ENCODE measurements around the gene COL17A1. TPM values are rescaled to one million over a fixed set of nuclear protein-coding genes. Genes with fewer than 3 reads are reported as not detected.

COL17A1 gene
- total and polyA plus RNA-seq, 9 of the 15 experiments (the other 6 are each of a cell fraction or from before 2014, with no cell fraction given), result not detected

DNA sequence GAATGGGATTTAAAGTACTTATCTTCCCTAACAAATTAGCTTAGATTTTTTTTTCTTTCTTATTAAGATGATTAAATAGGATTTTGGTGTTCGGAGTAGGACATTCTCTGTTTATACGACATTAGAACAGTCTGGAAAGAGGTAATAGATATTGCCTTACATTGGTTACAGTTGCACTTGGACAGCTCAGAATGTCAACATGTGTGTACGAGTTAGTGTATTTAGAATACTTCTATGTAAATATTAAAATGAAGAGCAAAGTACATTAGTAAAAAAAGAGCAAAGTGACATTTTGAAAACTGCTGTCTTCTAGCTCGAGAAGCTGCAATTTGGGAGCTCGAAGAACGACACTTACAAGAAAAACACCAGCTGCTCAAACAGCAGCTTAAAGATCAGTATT is 67.2 kb downstream of the COL17A1 start:
- ChIA-PET POLR2A (interaction anchor here (0.8 kb wide), 1 partner anchor 426 kb away, joined by 3 read pairs; no protein-coding TSS in a partner anchor), CTCF (ENCODE audit: low intra/inter-chr PET ratio) (no interaction called here)
- intact Hi-C loops (cut with micrococcal nuclease) (no loop called here), in situ Hi-C loops (cut with MboI) (no loop called here)
- Histone ChIP-seq H3K4me1 (replicated peaks in 1 of 2; ENCODE audit: control insufficient read depth in 2 of 2, insufficient read depth in 2 of 2, low read length in 2 of 2) (no peaks in the 10 kb centered on the region), H3K27ac (ENCODE audit: extremely low read depth, low read depth, low read length) (no peak overlapping the region), H3K36me3 (ENCODE audit: control insufficient read depth, insufficient read depth, low read length) (peaks cover 67% of the 10 kb centered on the region; the same call in 2 of the 3 replicates), H3K4me2 (ENCODE audit: insufficient read depth, low read length) (no peak overlapping the region), H3K4me3 (no peak overlapping the region), H3K79me2 (ENCODE audit: control insufficient read depth, insufficient read depth, low read length) (no peaks in the 10 kb centered on the region; the same call in 2 of the 3 replicates), H3K9ac (ENCODE audit: insufficient read depth in 1 of 2, low read depth in 2 of 2, low read length in 2 of 2) (no peak overlapping the region), H4K20me1 (replicated peaks; ENCODE audit: control insufficient read depth, insufficient read depth, low read length) (no peaks in the 10 kb centered on the region), H3K27me3 (ENCODE audit: control insufficient read depth in 2 of 2, insufficient read depth in 2 of 2, low read length in 2 of 2) (no peaks in the 10 kb centered on the region), H3K9me1 (ENCODE audit: control insufficient read depth, insufficient read depth, low read length) (no peaks in the 10 kb centered on the region), H2AFZ (ENCODE audit: low read depth, low read length) (no peak overlapping the region), H3K9me3 (replicated peaks; ENCODE audit: control insufficient read depth, insufficient read depth, low read depth, low read length) (no peaks in the 10 kb centered on the region)
- no TSS peak for BruUV-seq (replicated peaks)
- WGBS (ENCODE audit: insufficient coverage, low coverage, missing lambda C conversion rate), result 94% methylated on average over 6 of the region's 6 CpGs
- ATAC-seq (no peak), FAIRE-seq (no peak), DNase-seq (ENCODE audit: extremely low read depth in 1 of 4, low spot score in 3 of 4) (no peak)
- TF ChIP-seq EGR1 (conservative IDR thresholded peaks at IDR 0.05) (no peak), GABPA (tag; conservative IDR thresholded peaks at IDR 0.05; ENCODE audit: low read depth) (no peak), ZNF184 (CRISPR knock-in tag; IDR thresholded peaks at IDR 0.05) (no peak), U2AF2 (optimal IDR thresholded peaks at IDR 0.05; ENCODE audit: low read depth, low read length) (no peak), FOXJ3 (CRISPR knock-in tag; IDR thresholded peaks at IDR 0.05) (no peak), HEY1 (CRISPR knock-in tag; IDR thresholded peaks at IDR 0.05; ENCODE audit: borderline replicate concordance) (no peak), FOXA1 (IDR thresholded peaks at IDR 0.05; ENCODE audit: borderline replicate concordance) (no peak), MCM2 (IDR thresholded peaks at IDR 0.05; ENCODE audit: low read depth) (no peak), ADNP (tag; IDR thresholded peaks at IDR 0.05) (no peak), TBL1XR1 (IDR thresholded peaks at IDR 0.05; ENCODE audit: low read length in 2 of 2) (no peak), ZKSCAN1 (IDR thresholded peaks at IDR 0.05; ENCODE audit: low read depth, low read length) (no peak), EP300 (IDR thresholded peaks at IDR 0.05; ENCODE audit: low read length) (no peak), GTF2F1 (IDR thresholded peaks at IDR 0.05; ENCODE audit: low read depth, low read length) (no peak)
- TF ChIP-seq, protein P1, sequence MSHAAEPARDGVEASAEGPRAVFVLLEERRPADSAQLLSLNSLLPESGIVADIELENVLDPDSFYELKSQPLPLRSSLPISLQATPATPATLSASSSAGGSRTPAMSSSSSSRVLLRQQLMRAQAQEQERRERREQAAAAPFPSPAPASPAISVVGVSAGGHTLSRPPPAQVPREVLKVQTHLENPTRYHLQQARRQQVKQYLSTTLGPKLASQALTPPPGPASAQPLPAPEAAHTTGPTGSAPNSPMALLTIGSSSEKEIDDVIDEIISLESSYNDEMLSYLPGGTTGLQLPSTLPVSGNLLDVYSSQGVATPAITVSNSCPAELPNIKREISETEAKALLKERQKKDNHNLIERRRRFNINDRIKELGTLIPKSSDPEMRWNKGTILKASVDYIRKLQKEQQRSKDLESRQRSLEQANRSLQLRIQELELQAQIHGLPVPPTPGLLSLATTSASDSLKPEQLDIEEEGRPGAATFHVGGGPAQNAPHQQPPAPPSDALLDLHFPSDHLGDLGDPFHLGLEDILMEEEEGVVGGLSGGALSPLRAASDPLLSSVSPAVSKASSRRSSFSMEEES (CRISPR knock-in tag; IDR thresholded peaks at IDR 0.05), result no peak
